Neural cell (in vitro differentiated cells): ENCODE data around the gene HOXC10. TPM values are rescaled to one million over a fixed set of nuclear protein-coding genes. Genes with fewer than 3 reads are reported as not detected.

Experiments
- H2AFZ ChIP-seq: fragments of 200-600, 300-800 bp; sonication (generic), shearing (Covaris generic); 2 replicates; pipeline ENCODE4 v1.6.0; 2014; ENCODE audit warnings: low read depth, mild to moderate bottlenecking, antibody characterized with exemption, low read length, moderate library complexity
- H3F3A ChIP-seq: fragments of 200-600 bp; shearing (Covaris generic); 2 replicates; pipeline ENCODE4 v1.6.1; 2016; ENCODE audit warnings: mild to moderate bottlenecking, moderate library complexity, mixed read lengths, antibody characterized with exemption, low read length; ENCODE audit not compliant: insufficient read depth, poor library complexity, severe bottlenecking
- H3K27ac ChIP-seq: fragments of 200-600, 300-800 bp; sonication (generic), shearing (Covaris generic); 2 replicates; pipeline ENCODE4 v1.5.1; 2014; ENCODE audit warnings: mild to moderate bottlenecking, low read length, moderate library complexity
- H3K27me3 ChIP-seq: fragments of 300-800, 200-600 bp; sonication (generic), shearing (Covaris generic); 2 replicates; pipeline ENCODE4 v1.6.0; 2014; ENCODE audit warnings: mild to moderate bottlenecking, low read depth, low read length, moderate library complexity; ENCODE audit not compliant: insufficient read depth
- H3K36me3 ChIP-seq: fragments of 300-800, 200-600 bp; sonication (generic), shearing (Covaris generic); 2 replicates; pipeline ENCODE4 v1.5.1; 2014; ENCODE audit warnings: mild to moderate bottlenecking, antibody characterized with exemption, low read length, moderate library complexity; ENCODE audit not compliant: insufficient read depth
- H3K4me2 ChIP-seq: fragments of 300-800, 200-600 bp; sonication (generic), shearing (Covaris generic); 2 replicates; pipeline ENCODE4 v1.6.0; 2014; ENCODE audit warnings: mild to moderate bottlenecking, low read length
- H3K4me3 ChIP-seq: fragments of 300-800, 200-600 bp; sonication (generic), shearing (Covaris generic); 2 replicates; pipeline ENCODE4 v1.5.1; 2014; ENCODE audit warnings: mild to moderate bottlenecking, low read length, moderate library complexity
- H3K79me2 ChIP-seq: fragments of 200-600 bp; shearing (Covaris generic); replicated peaks from 2 replicates; pipeline ENCODE4 v1.6.0; 2014; ENCODE audit warnings: mild to moderate bottlenecking, low read length, moderate library complexity; ENCODE audit not compliant: insufficient read depth
- H3K9ac ChIP-seq: fragments of 300-800, 200-600 bp; sonication (generic), shearing (Covaris generic); 2 replicates; pipeline ENCODE4 v1.6.1; 2016; ENCODE audit warnings: mild to moderate bottlenecking, low read length, mixed read lengths
- H3K9me2 ChIP-seq: fragments of 200-600 bp; shearing (Covaris generic); 2 replicates; pipeline ENCODE4 v1.6.1; 2016; ENCODE audit warnings: mild to moderate bottlenecking, low read length, mixed read lengths; ENCODE audit not compliant: insufficient read depth
- H3K9me3 ChIP-seq: fragments of 200-600, 300-800 bp; sonication (generic), shearing (Covaris generic); 2 replicates; pipeline ENCODE4 v1.6.1; 2016; ENCODE audit warnings: mild to moderate bottlenecking, mixed run types, low read length, moderate library complexity, mixed read lengths
- H4K20me1 ChIP-seq: fragments of 200-600 bp; shearing (Covaris generic); 2 replicates; pipeline ENCODE4 v1.6.1; 2016; ENCODE audit warnings: mild to moderate bottlenecking, mixed run types; ENCODE audit not compliant: insufficient read depth
- CTCF ChIP-seq: fragments of 450-650 bp; IDR thresholded peaks from 2 replicates; pipeline ENCODE4 v1.5.1; 2014; ENCODE audit warnings: antibody characterized with exemption, mild to moderate bottlenecking, moderate library complexity; ENCODE audit not compliant: poor library complexity, severe bottlenecking
- EP300 ChIP-seq: fragments of 450-650 bp; conservative IDR thresholded peaks from 2 replicates; pipeline ENCODE4 v1.6.1; 2014; ENCODE audit warnings: antibody characterized with exemption, mild to moderate bottlenecking, moderate library complexity; ENCODE audit not compliant: poor library complexity, severe bottlenecking
- EZH2 ChIP-seq: fragments of 200-600, 300-800 bp; shearing (Covaris generic), sonication (generic); IDR thresholded peaks from 2 replicates; pipeline ENCODE4 v1.6.1; 2014; ENCODE audit warnings: antibody characterized with exemption, low read length, borderline replicate concordance, mild to moderate bottlenecking; ENCODE audit not compliant: insufficient read depth, poor library complexity, severe bottlenecking
- MXI1 ChIP-seq: fragments of 450-650 bp; conservative IDR thresholded peaks from 2 replicates; pipeline ENCODE4 v1.6.1; 2014; ENCODE audit warnings: antibody characterized with exemption, mild to moderate bottlenecking; ENCODE audit not compliant: poor library complexity, severe bottlenecking
- POLR2AphosphoS5 ChIP-seq: IDR thresholded peaks from 2 replicates; pipeline ENCODE4 v1.6.1; 2012
- RAD21 ChIP-seq: fragments of 450-650 bp; conservative IDR thresholded peaks from 2 replicates; pipeline ENCODE4 v1.6.1; 2014; ENCODE audit warnings: antibody characterized with exemption, mild to moderate bottlenecking, moderate library complexity
- REST ChIP-seq: IDR thresholded peaks from 2 replicates; pipeline ENCODE4 v1.6.1; 2012; ENCODE audit warnings: borderline replicate concordance
- SMC3 ChIP-seq: fragments of 450-650 bp; conservative IDR thresholded peaks from 2 replicates; pipeline ENCODE4 v1.6.1; 2014; ENCODE audit warnings: antibody characterized with exemption, mild to moderate bottlenecking, moderate library complexity; ENCODE audit not compliant: poor library complexity
- TAF1 ChIP-seq: IDR thresholded peaks from 2 replicates; pipeline ENCODE4 v1.6.1; 2012; ENCODE audit warnings: low read depth
- polyA plus RNA-seq: library from polyadenylated mRNA; depleted of rRNA; stranded (reverse); fragments of >200 nt; gene quantifications from 2 replicates; pipeline ENCODE4 v1.2.3, GENCODE V29; 2014

Gene HOXC10
- polyA plus RNA-seq, 1 donor from 2014 or later, result not detected

- Histone ChIP-seq H3K9me3 (no peaks in the 10 kb centered on the region), H3K36me3 (no peaks in the 10 kb centered on the region), H4K20me1 (no peaks in the 10 kb centered on the region), H3K4me2 (no peak overlapping the region), H3K27ac (no peak overlapping the region), H2AFZ (no peak overlapping the region), H3K4me3 (no peak overlapping the region), H3K9me2 (no peaks in the 10 kb centered on the region), H3K9ac (no peak overlapping the region), H3K79me2 (no peaks in the 10 kb centered on the region), H3K27me3 (peaks cover 98% of the 10 kb centered on the region), H3F3A (no peaks in the 10 kb centered on the region)
- no peak for TF ChIP-seq CTCF
- no peak for TF ChIP-seq EP300
- TF ChIP-seq MXI1, result no peak
- TF ChIP-seq SMC3, result no peak
- no peak for TF ChIP-seq EZH2
- TF ChIP-seq RAD21, result no peak
- TF ChIP-seq POLR2AphosphoS5, result no peak
- TF ChIP-seq REST, result no peak
- no peak for TF ChIP-seq TAF1
Measured at GRCh38 chr12:54012631-54013409, 27.9 kb downstream of the HOXC10 start.

DNA sequence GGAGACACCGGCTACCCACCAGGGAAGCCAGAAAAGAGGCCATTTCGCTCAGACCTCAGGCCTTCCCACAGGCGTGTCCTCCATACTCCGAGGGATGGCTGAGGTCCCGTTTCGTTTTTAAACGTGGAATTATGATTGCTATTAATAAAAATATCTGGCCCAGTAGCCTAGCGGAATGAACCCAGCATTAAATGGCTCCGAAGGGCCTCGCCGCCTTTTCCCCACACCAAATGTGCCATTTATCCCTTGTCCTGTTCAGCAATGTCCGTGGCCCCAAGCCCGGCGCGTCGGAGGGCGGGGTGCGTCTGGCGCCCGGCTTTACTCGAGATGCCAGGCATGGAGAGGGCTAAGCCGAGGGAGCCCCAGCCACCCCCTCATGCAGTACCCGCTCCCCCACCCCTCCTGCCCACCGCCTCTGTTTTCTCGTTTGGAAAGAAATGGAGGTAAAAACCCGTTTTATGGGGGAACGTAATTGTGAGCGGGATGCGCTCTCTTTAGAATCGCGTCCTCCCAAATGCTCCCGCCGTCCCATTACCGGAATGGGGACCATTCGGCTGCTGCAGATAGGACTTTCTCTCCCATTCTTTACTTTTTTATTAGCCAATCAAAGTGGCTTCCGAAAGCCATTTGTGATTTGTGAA, 29.6 kb downstream of the HOXC10 start:
- Histone ChIP-seq H2AFZ (no peak overlapping the region), H3F3A (no peaks in the 10 kb centered on the region), H3K4me3 (no peak overlapping the region), H3K27ac (no peak overlapping the region), H3K4me2 (no peak overlapping the region), H3K36me3 (no peaks in the 10 kb centered on the region), H3K9me2 (no peaks in the 10 kb centered on the region), H3K27me3 (peaks cover 98% of the 10 kb centered on the region), H4K20me1 (no peaks in the 10 kb centered on the region), H3K9me3 (no peaks in the 10 kb centered on the region), H3K79me2 (no peaks in the 10 kb centered on the region), H3K9ac (no peak overlapping the region)
- TF ChIP-seq REST (no peak), RAD21 (no peak), POLR2AphosphoS5 (no peak), EZH2 (no peak), TAF1 (no peak), SMC3 (no peak), MXI1 (no peak), EP300 (no peak), CTCF (no peak)
